Karpas-422 (cell line): ENCODE data around the gene C4BPA. TPM values are rescaled to one million over a fixed set of nuclear protein-coding genes. Genes with fewer than 3 reads are reported as not detected.

Source experiments
- DNase-seq: peaks from one replicate; pipeline ENCODE4 v3.0.0-alpha.2; 2015
- H2AFZ ChIP-seq: fragments of 200-600 bp; sonication (generic); 2 replicates; pipeline ENCODE4 v1.6.1; 2014; ENCODE audit warnings: antibody characterized with exemption, low read length, mixed read lengths
- H3K27ac ChIP-seq: fragments of 200-600 bp; sonication (generic); 2 replicates; pipeline ENCODE4 v1.5.1; 2014; ENCODE audit warnings: mild to moderate bottlenecking, low read length, moderate library complexity
- H3K27me3 ChIP-seq: fragments of 200-600 bp; sonication (generic); 2 replicates; pipeline ENCODE4 v1.6.1; 2014; ENCODE audit warnings: low read length, mixed read lengths
- H3K36me3 ChIP-seq: fragments of 200-600 bp; sonication (generic); 2 replicates; pipeline ENCODE4 v1.6.1; 2014; ENCODE audit warnings: low read length, mixed read lengths; ENCODE audit not compliant: insufficient read depth
- H3K4me1 ChIP-seq: fragments of 200-600 bp; sonication (generic); 2 replicates; pipeline ENCODE4 v1.6.1; 2014; ENCODE audit warnings: mild to moderate bottlenecking, low read length, mixed read lengths
- H3K4me2 ChIP-seq: fragments of 200-600 bp; sonication (generic); 2 replicates; pipeline ENCODE4 v1.6.1; 2014; ENCODE audit warnings: low read length, low read depth, mild to moderate bottlenecking; ENCODE audit not compliant: poor library complexity, severe bottlenecking
- H3K4me3 ChIP-seq: fragments of 200-600 bp; sonication (generic); 2 replicates; pipeline ENCODE4 v1.5.1; 2014; ENCODE audit warnings: mild to moderate bottlenecking, antibody characterized with exemption, low read length, mixed read lengths
- H3K79me2 ChIP-seq: fragments of 200-600 bp; sonication (generic); 2 replicates; pipeline ENCODE4 v1.6.1; 2014; ENCODE audit warnings: mild to moderate bottlenecking, low read length, mixed read lengths
- H3K9ac ChIP-seq: fragments of 200-600 bp; sonication (generic); 2 replicates; pipeline ENCODE4 v1.6.0; 2014; ENCODE audit warnings: low read length
- H3K9me2 ChIP-seq: fragments of 200-600 bp; sonication (generic), shearing (Covaris generic); replicated peaks from 2 replicates; pipeline ENCODE4 v1.6.0; 2014; ENCODE audit warnings: mild to moderate bottlenecking, low read length, moderate library complexity; ENCODE audit not compliant: insufficient read depth
- H3K9me3 ChIP-seq: fragments of 300-700, 200-600 bp; sonication (generic); 2 replicates; pipeline ENCODE4 v1.6.1; 2014; ENCODE audit warnings: low read length, mixed read lengths
- H4K20me1 ChIP-seq: fragments of 200-600 bp; sonication (generic); 2 replicates; pipeline ENCODE4 v1.6.1; 2014; ENCODE audit warnings: mild to moderate bottlenecking, antibody characterized with exemption, low read length, low read depth; ENCODE audit not compliant: insufficient read depth
- total RNA-seq: library from RNA; depleted of rRNA; stranded (reverse); fragments of >200 nt; shearing (Covaris generic); gene quantifications from 2 replicates; pipeline ENCODE4 v1.2.3, GENCODE V29; 2014; ENCODE audit warnings: low replicate concordance

Gene C4BPA
- total RNA-seq, 1 experiment from 2014 or later, result not detected

- Histone ChIP-seq H3K9me3 (no peaks in the 10 kb centered on the region), H3K79me2 (no peaks in the 10 kb centered on the region), H3K36me3 (no peaks in the 10 kb centered on the region), H3K9ac (no peak overlapping the region), H3K27me3 (no peaks in the 10 kb centered on the region), H3K9me2 (no peaks in the 10 kb centered on the region), H4K20me1 (no peaks in the 10 kb centered on the region), H3K4me2 (no peak overlapping the region), H3K4me3 (no peak overlapping the region), H3K4me1 (no peaks in the 10 kb centered on the region), H3K27ac (no peak overlapping the region), H2AFZ (no peak overlapping the region)
- no peak for DNase-seq
Observed at GRCh38 chr1:207079706-207080241, 24.3 kb upstream of the C4BPA start.

- no peak overlapping the region for H3K9ac ChIP-seq
- H3K27ac ChIP-seq, result no peak overlapping the region
- no peak overlapping the region for H3K4me3 ChIP-seq
- no peak overlapping the region for H2AFZ ChIP-seq
- no peak overlapping the region for H3K4me2 ChIP-seq
- H3K36me3 ChIP-seq, result no peaks in the 10 kb centered on the region
- no peak for DNase-seq
- no peaks in the 10 kb centered on the region for H3K9me2 ChIP-seq
- no peaks in the 10 kb centered on the region for H3K9me3 ChIP-seq
- H3K79me2 ChIP-seq, result no peaks in the 10 kb centered on the region
- no peaks in the 10 kb centered on the region for H3K4me1 ChIP-seq
- H4K20me1 ChIP-seq, result no peaks in the 10 kb centered on the region
- no peaks in the 10 kb centered on the region for H3K27me3 ChIP-seq
Observed at GRCh38 chr1:207081088-207081487, 22.9 kb upstream of the C4BPA start.

- Histone ChIP-seq H3K4me1 (no peaks in the 10 kb centered on the region), H3K27ac (no peak overlapping the region), H3K9me3 (no peaks in the 10 kb centered on the region), H3K27me3 (no peaks in the 10 kb centered on the region), H3K9me2 (no peaks in the 10 kb centered on the region), H4K20me1 (no peaks in the 10 kb centered on the region), H3K4me2 (no peak overlapping the region), H3K79me2 (no peaks in the 10 kb centered on the region), H3K4me3 (no peak overlapping the region), H3K9ac (no peak overlapping the region), H3K36me3 (no peaks in the 10 kb centered on the region), H2AFZ (no peak overlapping the region)
- DNase-seq, result no peak
Observed at GRCh38 chr1:207081806-207082205, 22.2 kb upstream of the C4BPA start.

GRCh38 chr1:207084232-207084631 lies 19.8 kb upstream of the C4BPA start:
- H3K36me3 ChIP-seq, result no peaks in the 10 kb centered on the region
- no peak overlapping the region for H3K9ac ChIP-seq
- H3K79me2 ChIP-seq, result no peaks in the 10 kb centered on the region
- H3K9me3 ChIP-seq, result no peaks in the 10 kb centered on the region
- no peak overlapping the region for H2AFZ ChIP-seq
- H3K27ac ChIP-seq, result no peak overlapping the region
- H4K20me1 ChIP-seq, result no peaks in the 10 kb centered on the region
- no peaks in the 10 kb centered on the region for H3K27me3 ChIP-seq
- H3K4me3 ChIP-seq, result no peak overlapping the region
- H3K4me2 ChIP-seq, result no peak overlapping the region
- no peaks in the 10 kb centered on the region for H3K9me2 ChIP-seq
- no peaks in the 10 kb centered on the region for H3K4me1 ChIP-seq
- DNase-seq, result no peak

- Histone ChIP-seq H3K9ac (no peak overlapping the region), H3K4me3 (no peak overlapping the region), H3K79me2 (no peaks in the 10 kb centered on the region), H2AFZ (no peak overlapping the region), H3K9me3 (no peaks in the 10 kb centered on the region), H3K36me3 (no peaks in the 10 kb centered on the region), H4K20me1 (no peaks in the 10 kb centered on the region), H3K9me2 (no peaks in the 10 kb centered on the region), H3K27me3 (no peaks in the 10 kb centered on the region), H3K27ac (no peak overlapping the region), H3K4me2 (no peak overlapping the region), H3K4me1 (no peaks in the 10 kb centered on the region)
- DNase-seq, result peak; percentile 78
Observed at GRCh38 chr1:207084701-207085180, 19.3 kb upstream of the C4BPA start.

GRCh38 chr1:207085887-207086286 lies 18.1 kb upstream of the C4BPA start:
- H3K36me3 ChIP-seq, result no peaks in the 10 kb centered on the region
- no peak for DNase-seq
- no peaks in the 10 kb centered on the region for H3K9me2 ChIP-seq
- no peaks in the 10 kb centered on the region for H4K20me1 ChIP-seq
- no peak overlapping the region for H3K27ac ChIP-seq
- no peak overlapping the region for H3K4me3 ChIP-seq
- no peaks in the 10 kb centered on the region for H3K79me2 ChIP-seq
- no peak overlapping the region for H2AFZ ChIP-seq
- no peak overlapping the region for H3K9ac ChIP-seq
- no peak overlapping the region for H3K4me2 ChIP-seq
- no peaks in the 10 kb centered on the region for H3K4me1 ChIP-seq
- no peaks in the 10 kb centered on the region for H3K27me3 ChIP-seq
- no peaks in the 10 kb centered on the region for H3K9me3 ChIP-seq

- Histone ChIP-seq H3K4me2 (no peak overlapping the region), H3K36me3 (no peaks in the 10 kb centered on the region), H3K9me3 (no peaks in the 10 kb centered on the region), H2AFZ (no peak overlapping the region), H3K27me3 (no peaks in the 10 kb centered on the region), H3K9ac (no peak overlapping the region), H3K9me2 (no peaks in the 10 kb centered on the region), H3K4me1 (no peaks in the 10 kb centered on the region), H3K79me2 (no peaks in the 10 kb centered on the region), H3K27ac (no peak overlapping the region), H4K20me1 (no peaks in the 10 kb centered on the region), H3K4me3 (no peak overlapping the region)
- DNase-seq, result no peak
Observed at GRCh38 chr1:207088161-207088560, 15.9 kb upstream of the C4BPA start.

GRCh38 chr1:207088701-207089626 lies 15.1 kb upstream of the C4BPA start, which contains the start of gene C4BPB:
C4BPB (plus strand) TSS chr1:207088860; CDS start chr1:207089532, 672 bp downstream.
- Histone ChIP-seq H3K27ac (no peak within 1 kb of the TSS), H3K9me3 (no peaks in the 10 kb centered on the region), H3K4me1 (no peaks in the 10 kb centered on the region), H3K36me3 (no peaks in the 10 kb centered on the region), H3K9me2 (no peaks in the 10 kb centered on the region), H2AFZ (no peak within 1 kb of the TSS), H3K4me3 (no peak within 1 kb of the TSS), H3K79me2 (no peaks in the 10 kb centered on the region), H3K4me2 (no peak within 1 kb of the TSS), H3K9ac (no peak within 1 kb of the TSS), H3K27me3 (no peaks in the 10 kb centered on the region), H4K20me1 (no peaks in the 10 kb centered on the region)
- no peak for DNase-seq
